Uterus (tissue), 4 donors: Measurements from ENCODE around the gene CELF2. TPM values are rescaled to one million over a fixed set of nuclear protein-coding genes. Genes with fewer than 3 reads are reported as not detected.

Experiments used
- DNase-seq, 2 donors: peaks; one replicate each; pipeline ENCODE4 v3.0.0-alpha.2; 2019 to 2020
- H3K27ac ChIP-seq, 2 donors: fragments of 200-600 bp; sonication (generic); 1 replicate in 1 of 2; 2 replicates in 1 of 2; pipeline ENCODE4 v1.5.1; 2016 to 2018
- H3K27me3 ChIP-seq, 2 donors: fragments of 200-600 bp; sonication (generic); one replicate each; pipeline ENCODE4 v1.5.1; 2018 to 2019; ENCODE audit warnings: control low read depth in 1 of 2
- H3K36me3 ChIP-seq, 2 donors: fragments of 200-600 bp; sonication (generic); one replicate each; pipeline ENCODE4 v1.5.1; 2019; ENCODE audit warnings: control low read depth in 1 of 2
- H3K4me1 ChIP-seq, 2 donors: fragments of 200-600 bp; sonication (generic); one replicate each; pipeline ENCODE4 v1.5.1; 2018 to 2019; ENCODE audit warnings: control low read depth in 1 of 2
- H3K4me3 ChIP-seq, 2 donors: fragments of 200-600 bp; sonication (generic); 1 replicate in 1 of 2; 2 replicates in 1 of 2; pipeline ENCODE4 v1.5.1; 2018 to 2019; ENCODE audit warnings: mild to moderate bottlenecking in 1 of 2
- H3K9me3 ChIP-seq, 2 donors: fragments of 200-600 bp; sonication (generic); one replicate each; pipeline ENCODE4 v1.5.1; 2019; ENCODE audit warnings: control low read depth in 1 of 2
- CTCF ChIP-seq, 4 experiments: fragments of 200-600 bp in 2 of 4; fragments of 450-650 bp in 2 of 4; sonication (generic) in 2 of 4; IDR thresholded peaks; one replicate each; pipeline ENCODE4 v1.5.1; 2016 to 2019; ENCODE audit warnings: antibody characterized with exemption in 4 of 4, mild to moderate bottlenecking in 2 of 4, moderate library complexity in 1 of 4
- POLR2A ChIP-seq, 2 donors: fragments of 450-650 bp; IDR thresholded peaks; one replicate each; pipeline ENCODE4 v1.6.1; 2016; ENCODE audit warnings: antibody characterized with exemption in 2 of 2, mild to moderate bottlenecking in 1 of 2, moderate library complexity in 1 of 2
- intact Hi-C: fragments of 100-400 bp; cut with DNase I; formaldehyde crosslinking; loops from one replicate; pipeline ENCODE4 v1.15.1; 2023; ENCODE audit warnings: low total_unique reads
- total RNA-seq, 4 donors: library from RNA; depleted of rRNA in 3 of 4; stranded (reverse); fragments of >200 nt in 3 of 4; gene quantifications; one replicate each; pipeline versions ENCODE4 v1.1.0 to v1.2.4, GENCODE V29; 2014 to 2023
- donor health status: DM: yes; HTN: yes; CAD: no.

CELF2 gene
- total RNA-seq, 4 donors from 2014 or later: 12.8 to 59.2 (median 44.0) TPM

DNA sequence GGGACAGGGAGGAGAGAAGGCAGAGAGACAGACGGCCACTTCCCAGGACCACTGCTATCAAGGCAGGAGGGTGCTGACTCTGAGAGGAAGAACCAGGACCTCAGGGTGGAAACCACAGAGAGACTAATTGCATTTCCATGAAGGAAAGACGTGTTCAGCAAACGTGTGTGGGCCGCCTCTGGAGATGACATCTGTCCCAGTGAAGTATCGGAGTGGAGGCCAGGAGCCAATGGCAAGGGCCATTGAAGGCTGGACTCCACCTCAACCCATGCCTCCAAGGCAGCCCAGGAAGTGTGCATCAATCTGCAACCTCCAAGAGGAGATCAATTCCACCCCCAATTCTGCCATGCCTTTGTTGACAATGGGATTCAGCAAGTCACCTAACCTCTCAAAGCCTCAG lies 363.8 kb downstream of the CELF2 start:
- Histone ChIP-seq H3K4me3 (no peak overlapping the region), H3K9me3 (no peaks in the 10 kb centered on the region), H3K27me3 (no peaks in the 10 kb centered on the region), H3K4me1 (no peaks in the 10 kb centered on the region), H3K27ac (no peak overlapping the region), H3K36me3 (no peaks in the 10 kb centered on the region)
- intact Hi-C loops: no loop called here
- TF ChIP-seq CTCF (IDR thresholded peaks at IDR 0.05): no peak
- TF ChIP-seq POLR2A (IDR thresholded peaks at IDR 0.05): no peak
- no peak for DNase-seq

DNA sequence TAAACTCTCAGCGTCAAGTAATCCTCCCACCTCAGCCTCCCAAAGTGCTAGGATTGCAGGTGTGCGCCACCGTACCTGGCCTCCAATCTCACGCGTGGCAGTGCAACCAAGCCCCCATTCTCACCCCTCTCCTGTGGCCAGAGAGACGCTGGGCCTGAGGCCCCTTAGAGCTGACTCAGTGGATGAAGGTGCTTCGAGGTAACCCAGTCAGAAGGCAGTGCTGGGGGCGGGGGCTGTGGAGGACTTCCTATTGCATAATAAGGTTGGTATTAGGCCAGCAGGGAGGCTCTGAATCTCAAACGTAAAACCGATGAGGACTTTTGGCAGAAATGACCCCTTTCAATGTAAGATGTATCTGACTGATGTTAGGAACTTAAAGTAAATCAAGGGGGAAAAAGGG lies 364.5 kb downstream of the CELF2 start:
- Histone ChIP-seq H3K36me3 (no peaks in the 10 kb centered on the region), H3K4me1 (no peaks in the 10 kb centered on the region), H3K27me3 (no peaks in the 10 kb centered on the region), H3K27ac (no peak overlapping the region), H3K4me3 (no peak overlapping the region), H3K9me3 (no peaks in the 10 kb centered on the region)
- intact Hi-C loops: no loop called here
- no peak for DNase-seq
- TF ChIP-seq CTCF (IDR thresholded peaks at IDR 0.05) (no peak), POLR2A (IDR thresholded peaks at IDR 0.05) (no peak)

DNA sequence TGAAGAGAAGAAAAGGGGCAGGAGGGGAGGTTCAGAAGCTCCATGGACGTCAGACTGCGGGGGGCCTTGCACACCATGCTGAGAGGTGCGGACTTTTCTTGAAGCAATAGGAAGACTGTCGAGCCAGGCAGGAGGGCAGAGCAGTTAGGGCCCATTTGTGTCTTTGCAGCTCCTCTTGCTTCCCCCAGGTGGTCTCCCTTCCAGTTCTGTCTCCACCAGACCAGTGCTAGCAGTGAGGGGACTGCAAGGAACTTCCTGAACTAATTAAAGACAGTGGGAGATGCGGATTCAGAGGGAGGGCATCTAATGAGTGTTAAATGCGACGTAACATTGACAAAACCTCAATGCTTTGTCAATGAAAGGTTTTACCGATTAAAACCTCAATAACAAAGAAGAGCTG lies 368.4 kb downstream of the CELF2 start:
- no peak for TF ChIP-seq POLR2A (IDR thresholded peaks at IDR 0.05)
- no peak for TF ChIP-seq CTCF (IDR thresholded peaks at IDR 0.05)
- intact Hi-C loops: no loop called here
- no peaks in the 10 kb centered on the region for H3K36me3 ChIP-seq
- H3K27ac ChIP-seq: no peak overlapping the region
- H3K27me3 ChIP-seq: no peaks in the 10 kb centered on the region
- DNase-seq: no peak
- no peaks in the 10 kb centered on the region for H3K4me1 ChIP-seq
- no peak overlapping the region for H3K4me3 ChIP-seq
- H3K9me3 ChIP-seq: no peaks in the 10 kb centered on the region
